HepG2 (cell line): ENCODE measurements around the gene GRB10. TPM values are rescaled to one million over a fixed set of nuclear protein-coding genes. Genes with fewer than 3 reads are reported as not detected.

ENCODE experiments used
- ATAC-seq: fragments of 200-7000 bp; cut with Tn5 transposase; 3 replicates; pipeline ENCODE4 v1.9.1; 2020; ENCODE audit warnings: mild to moderate bottlenecking, moderate library complexity
- BruUV-seq: library from RNA; stranded (reverse); fragments of 400-500 nt; replicated peaks from 2 replicates; lab custom pipeline; 2021; lab: Mats Ljungman, UMichigan
- CTCF ChIA-PET: fragments of 300-600 bp; formaldehyde crosslinking; extraction: SDS; loops from one replicate; lab custom pipeline; 2021; ENCODE audit warnings: low total read pairs, inconsistent platforms, low intra/inter-chr PET ratio; lab: Yijun Ruan, JAX
- POLR2A ChIA-PET: fragments of 350-600 bp; sonication (Branson Sonifier 250); formaldehyde crosslinking; loops from one replicate; lab custom pipeline; 2020; ENCODE audit warnings: antibody characterized with exemption, inconsistent platforms; lab: Yijun Ruan, JAX
- DNase-seq: peaks from one replicate; pipeline ENCODE4 v3.0.0-alpha.2; 2015; ENCODE audit warnings: low spot score
- FAIRE-seq: peaks from 3 replicates; lab custom pipeline; 2011; peaks lifted over from hg19 to GRCh38; lab: Jason Lieb, UNC
- H2AFZ ChIP-seq: one replicate; pipeline ENCODE4 v1.6.1; 2011; ENCODE audit warnings: low read length, inconsistent platforms
- H3K27ac ChIP-seq: fragments of 300-600 bp; 3 replicates; pipeline ENCODE4 v1.8.0; 2011; ENCODE audit warnings: mixed run types, mild to moderate bottlenecking, mixed read lengths, low read length, inconsistent platforms; ENCODE audit not compliant: insufficient read depth; ENCODE audit errors: extremely low read length
- H3K27me3 ChIP-seq, 2 experiments: fragments of 200-600 bp in 1 of 2; 2 replicates in 1 of 2; 3 replicates in 1 of 2; pipeline versions ENCODE4 v1.6.0 to v1.8.0; 2011; ENCODE audit warnings: low read length in 2 of 2, mild to moderate bottlenecking in 2 of 2, moderate library complexity in 2 of 2, inconsistent platforms in 1 of 2; ENCODE audit not compliant: insufficient read depth in 2 of 2, control insufficient read depth in 1 of 2
- H3K36me3 ChIP-seq, 2 experiments: fragments of 200-600 bp in 1 of 2; replicated peaks in 1 of 2; 2 replicates in 1 of 2; 3 replicates in 1 of 2; pipeline versions ENCODE4 v1.5.1 to v1.8.0; 2011; ENCODE audit warnings: low read length in 2 of 2, inconsistent platforms in 1 of 2; ENCODE audit not compliant: insufficient read depth in 2 of 2, control insufficient read depth in 1 of 2
- H3K4me1 ChIP-seq: 2 replicates; pipeline ENCODE4 v1.5.1; 2012; ENCODE audit warnings: low read length, inconsistent platforms; ENCODE audit not compliant: insufficient read depth
- H3K4me2 ChIP-seq: 2 replicates; pipeline ENCODE4 v1.6.0; 2011; ENCODE audit warnings: low read depth, low read length, inconsistent platforms
- H3K4me3 ChIP-seq, 3 experiments: fragments of 200-600 bp in 1 of 3; sonication (generic), shearing (Covaris generic) in 1 of 3; replicated peaks in 1 of 3; 2 replicates each; pipeline ENCODE4 v1.5.1; 2011 to 2016; ENCODE audit warnings: low read length in 3 of 3, inconsistent platforms in 2 of 3, low read depth in 2 of 3, mild to moderate bottlenecking in 2 of 3, control low read depth in 1 of 3, mixed read lengths in 1 of 3; ENCODE audit not compliant: insufficient read depth in 1 of 3
- H3K79me2 ChIP-seq: one replicate; pipeline ENCODE4 v1.6.1; 2011; ENCODE audit warnings: low read length, inconsistent platforms; ENCODE audit not compliant: insufficient read depth
- H3K9ac ChIP-seq: 2 replicates; pipeline ENCODE4 v1.6.0; 2011; ENCODE audit warnings: mild to moderate bottlenecking, low read depth, low read length, inconsistent platforms; ENCODE audit not compliant: insufficient read depth
- H3K9me3 ChIP-seq: 2 replicates; pipeline ENCODE4 v1.5.1; 2012; ENCODE audit warnings: mild to moderate bottlenecking, low read length
- H4K20me1 ChIP-seq: 2 replicates; pipeline ENCODE4 v1.6.0; 2011; ENCODE audit warnings: inconsistent platforms, mild to moderate bottlenecking, low read length, moderate library complexity; ENCODE audit not compliant: insufficient read depth
- ARNTL ChIP-seq: sonication (generic); formaldehyde crosslinking; IDR thresholded peaks from 2 replicates; pipeline ENCODE4 v1.4.0; 2020; ENCODE audit warnings: mild to moderate bottlenecking, missing genetic modification reagents
- ATF7-NPFF ChIP-seq: sonication (generic); formaldehyde crosslinking; IDR thresholded peaks from 2 replicates; pipeline ENCODE4 v1.8.1; 2023; ENCODE audit warnings: mild to moderate bottlenecking, low read depth, missing genetic modification reagents, moderate library complexity
- CHD4 ChIP-seq: fragments of 200-600 bp; sonication (generic); IDR thresholded peaks from 2 replicates; pipeline ENCODE4 v1.7.0; 2017; ENCODE audit warnings: mild to moderate bottlenecking, low read length, borderline replicate concordance
- GATAD1 ChIP-seq: IDR thresholded peaks from 2 replicates; pipeline ENCODE4 v1.6.1; 2016; ENCODE audit warnings: missing genetic modification reagents, missing compliant biosample characterization
- MAFK ChIP-seq, 2 experiments: IDR thresholded peaks in 1 of 2; conservative IDR thresholded peaks in 1 of 2; 2 replicates each; pipeline ENCODE4 v1.6.1; 2011; ENCODE audit warnings: improper control_type of control experiment in 2 of 2, low read length in 2 of 2
- PHF8 ChIP-seq: sonication (generic); formaldehyde crosslinking; IDR thresholded peaks from 2 replicates; pipeline ENCODE4 v1.5.0; 2020; ENCODE audit warnings: missing genetic modification reagents
- STAG1 ChIP-seq: sonication (generic); formaldehyde crosslinking; IDR thresholded peaks from 2 replicates; pipeline ENCODE4 v1.4.0; 2020; ENCODE audit warnings: missing genetic modification reagents
- ZBTB7A ChIP-seq: sonication (generic); formaldehyde crosslinking; IDR thresholded peaks from 2 replicates; pipeline ENCODE4 v1.8.0; 2022; ENCODE audit warnings: mild to moderate bottlenecking, missing genetic modification reagents
- ZFP37 ChIP-seq: sonication (generic); formaldehyde crosslinking; IDR thresholded peaks from 2 replicates; pipeline ENCODE4 v1.4.0; 2020; ENCODE audit warnings: missing genetic modification reagents, borderline replicate concordance
- ZNF143 ChIP-seq: sonication (generic); formaldehyde crosslinking; IDR thresholded peaks from 2 replicates; pipeline ENCODE4 v1.4.0; 2020; ENCODE audit warnings: missing genetic modification reagents
- ZZZ3 ChIP-seq: sonication (generic); formaldehyde crosslinking; IDR thresholded peaks from 2 replicates; pipeline ENCODE4 v1.4.0; 2020; ENCODE audit warnings: missing genetic modification reagents, mild to moderate bottlenecking, borderline replicate concordance
- WGBS: methylation state at CpG from one replicate; pipeline ENCODE4 v1.1.6; 2017; ENCODE audit warnings: low lambda C conversion rate; 5-methylcytosine and 5-hydroxymethylcytosine counted together
- in situ Hi-C: cut with HindIII; loops from 2 replicates; pipeline ENCODE4 v1.10.0; 2017; ENCODE audit warnings: low pct_unique_long_range_greater_than_20kb; ENCODE audit not compliant: extremely low pct_ligation_motif_present
- intact Hi-C: fragments of 100-400 bp; cut with micrococcal nuclease; formaldehyde crosslinking; loops from one replicate; pipeline ENCODE4 v1.10.0; 2022; ENCODE audit not compliant: unreplicated experiment
- polyA plus RNA-seq, 8 experiments: library from polyadenylated mRNA; depleted of rRNA in 3 of 8; stranded (reverse) in 7 of 8; unstranded in 1 of 8; fragments of >200 nt; fragmentation: Illumina TruSeq in 4 of 8; extraction: Trizol in 4 of 8; gene quantifications; 2 replicates each; pipeline versions ENCODE4 v1.2.1 to v1.2.3, GENCODE V29; 2011 to 2016; ENCODE audit warnings: low read depth in 4 of 8, missing spikeins in 1 of 8, mixed read lengths in 1 of 8; ENCODE audit not compliant: insufficient read depth in 1 of 8
- total RNA-seq, 5 experiments: library from RNA; depleted of rRNA; stranded (reverse); fragments of >200 nt; fragmentation: Illumina TruSeq; extraction: Trizol; gene quantifications; 2 replicates each; pipeline ENCODE4 v1.2.3, GENCODE V29; 2016; ENCODE audit warnings: low read depth in 1 of 5
- TF ChIP-seq, protein P1 (sequence below), 2 experiments: fragments of 450-650 bp in 1 of 2; sonication (generic) in 1 of 2; formaldehyde crosslinking; IDR thresholded peaks; 2 replicates each; pipeline versions ENCODE4 v1.5.0 to v1.8.0; 2020 to 2022; ENCODE audit warnings: mild to moderate bottlenecking in 1 of 2, missing genetic modification reagents in 1 of 2
- TF ChIP-seq, protein P2 (sequence below): sonication (generic); formaldehyde crosslinking; IDR thresholded peaks from 2 replicates; pipeline ENCODE4 v1.8.0; 2022; ENCODE audit warnings: mild to moderate bottlenecking, missing genetic modification reagents; ENCODE audit not compliant: insufficient replicate concordance
- TF ChIP-seq, protein P3 (sequence below): sonication (generic); formaldehyde crosslinking; IDR thresholded peaks from 2 replicates; pipeline ENCODE4 v1.8.1; 2023; ENCODE audit warnings: missing genetic modification reagents, inconsistent platforms, borderline replicate concordance
- TF ChIP-seq, protein P4 (sequence below): sonication (generic); formaldehyde crosslinking; IDR thresholded peaks from 2 replicates; pipeline ENCODE4 v1.5.0; 2020; ENCODE audit warnings: missing genetic modification reagents, mild to moderate bottlenecking, borderline replicate concordance
- TF ChIP-seq, protein P5 (sequence below): sonication (generic); formaldehyde crosslinking; IDR thresholded peaks from 2 replicates; pipeline ENCODE4 v1.5.0; 2020; ENCODE audit warnings: mild to moderate bottlenecking, low read depth, missing genetic modification reagents, borderline replicate concordance
- TF ChIP-seq, protein P6 (sequence below): sonication (generic); formaldehyde crosslinking; IDR thresholded peaks from 2 replicates; pipeline ENCODE4 v1.4.0; 2020; ENCODE audit warnings: mild to moderate bottlenecking, low read depth, missing genetic modification reagents

GRB10 gene
- total and polyA plus RNA-seq, 2 of the 13 experiments (the other 11 are each of a cell fraction or from before 2014, with no cell fraction given), result 4.0 to 6.8 TPM

DNA sequence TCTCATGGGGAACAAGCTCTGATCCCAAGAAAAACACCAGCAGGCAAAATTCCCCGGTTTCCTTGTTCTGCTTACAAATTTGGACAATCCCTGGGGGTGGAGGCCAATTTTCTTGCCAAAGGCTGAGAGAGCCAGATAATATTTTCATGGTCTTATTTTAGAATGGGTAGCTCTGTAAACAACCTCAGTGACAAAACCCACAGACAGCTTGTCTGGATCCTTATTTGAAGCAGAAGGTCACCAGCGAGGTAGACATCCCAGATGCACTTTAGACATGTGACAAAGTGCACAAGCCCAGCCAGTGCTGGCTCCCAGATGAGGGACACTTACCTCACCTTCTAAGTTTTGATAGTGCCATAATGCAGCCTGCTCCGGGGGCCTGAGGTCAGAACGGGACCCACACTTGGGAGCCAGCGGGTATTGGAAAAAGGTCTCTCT, 114.9 kb downstream of the GRB10 start:
- BruUV-seq, result no TSS peak
- no peaks in the 10 kb centered on the region for H4K20me1 ChIP-seq
- H3K4me3 ChIP-seq, result no peak overlapping the region
- no peaks in the 10 kb centered on the region for H3K27me3 ChIP-seq
- no peak overlapping the region for H3K4me2 ChIP-seq
- in situ Hi-C loops (loop anchor here (10.0 kb wide), 1 partner anchor 463 kb away; no protein-coding TSS in a partner anchor), intact Hi-C loops (no loop called here)
- no peaks in the 10 kb centered on the region for H3K79me2 ChIP-seq
- TF ChIP-seq ATF7-NPFF (CRISPR knock-in tag) (no peak), STAG1 (CRISPR knock-in tag) (no peak), CHD4 (no peak), PHF8 (CRISPR knock-in tag) (no peak), GATAD1 (no peak), ZZZ3 (CRISPR knock-in tag) (no peak), MAFK (conservative IDR thresholded peaks at IDR 0.05 in 1 of 2, IDR thresholded peaks at IDR 0.05 in 1 of 2; ENCODE audit: low read length in 2 of 2) (no peak), ZFP37 (CRISPR knock-in tag) (no peak), ARNTL (CRISPR knock-in tag) (no peak), ZNF143 (CRISPR knock-in tag) (no peak), ZBTB7A (CRISPR knock-in tag) (no peak)
- TF ChIP-seq, protein P1, sequence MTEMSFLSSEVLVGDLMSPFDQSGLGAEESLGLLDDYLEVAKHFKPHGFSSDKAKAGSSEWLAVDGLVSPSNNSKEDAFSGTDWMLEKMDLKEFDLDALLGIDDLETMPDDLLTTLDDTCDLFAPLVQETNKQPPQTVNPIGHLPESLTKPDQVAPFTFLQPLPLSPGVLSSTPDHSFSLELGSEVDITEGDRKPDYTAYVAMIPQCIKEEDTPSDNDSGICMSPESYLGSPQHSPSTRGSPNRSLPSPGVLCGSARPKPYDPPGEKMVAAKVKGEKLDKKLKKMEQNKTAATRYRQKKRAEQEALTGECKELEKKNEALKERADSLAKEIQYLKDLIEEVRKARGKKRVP (CRISPR knock-in tag; IDR thresholded peaks at IDR 0.05), result no peak
- TF ChIP-seq, protein P2, sequence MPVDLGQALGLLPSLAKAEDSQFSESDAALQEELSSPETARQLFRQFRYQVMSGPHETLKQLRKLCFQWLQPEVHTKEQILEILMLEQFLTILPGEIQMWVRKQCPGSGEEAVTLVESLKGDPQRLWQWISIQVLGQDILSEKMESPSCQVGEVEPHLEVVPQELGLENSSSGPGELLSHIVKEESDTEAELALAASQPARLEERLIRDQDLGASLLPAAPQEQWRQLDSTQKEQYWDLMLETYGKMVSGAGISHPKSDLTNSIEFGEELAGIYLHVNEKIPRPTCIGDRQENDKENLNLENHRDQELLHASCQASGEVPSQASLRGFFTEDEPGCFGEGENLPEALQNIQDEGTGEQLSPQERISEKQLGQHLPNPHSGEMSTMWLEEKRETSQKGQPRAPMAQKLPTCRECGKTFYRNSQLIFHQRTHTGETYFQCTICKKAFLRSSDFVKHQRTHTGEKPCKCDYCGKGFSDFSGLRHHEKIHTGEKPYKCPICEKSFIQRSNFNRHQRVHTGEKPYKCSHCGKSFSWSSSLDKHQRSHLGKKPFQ (CRISPR knock-in tag), result no peak
- TF ChIP-seq, protein P3, sequence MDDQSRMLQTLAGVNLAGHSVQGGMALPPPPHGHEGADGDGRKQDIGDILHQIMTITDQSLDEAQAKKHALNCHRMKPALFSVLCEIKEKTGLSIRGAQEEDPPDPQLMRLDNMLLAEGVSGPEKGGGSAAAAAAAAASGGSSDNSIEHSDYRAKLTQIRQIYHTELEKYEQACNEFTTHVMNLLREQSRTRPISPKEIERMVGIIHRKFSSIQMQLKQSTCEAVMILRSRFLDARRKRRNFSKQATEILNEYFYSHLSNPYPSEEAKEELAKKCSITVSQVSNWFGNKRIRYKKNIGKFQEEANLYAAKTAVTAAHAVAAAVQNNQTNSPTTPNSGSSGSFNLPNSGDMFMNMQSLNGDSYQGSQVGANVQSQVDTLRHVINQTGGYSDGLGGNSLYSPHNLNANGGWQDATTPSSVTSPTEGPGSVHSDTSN (CRISPR knock-in tag), result no peak
- TF ChIP-seq, protein P4, sequence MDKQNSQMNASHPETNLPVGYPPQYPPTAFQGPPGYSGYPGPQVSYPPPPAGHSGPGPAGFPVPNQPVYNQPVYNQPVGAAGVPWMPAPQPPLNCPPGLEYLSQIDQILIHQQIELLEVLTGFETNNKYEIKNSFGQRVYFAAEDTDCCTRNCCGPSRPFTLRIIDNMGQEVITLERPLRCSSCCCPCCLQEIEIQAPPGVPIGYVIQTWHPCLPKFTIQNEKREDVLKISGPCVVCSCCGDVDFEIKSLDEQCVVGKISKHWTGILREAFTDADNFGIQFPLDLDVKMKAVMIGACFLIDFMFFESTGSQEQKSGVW (CRISPR knock-in tag), result no peak
- TF ChIP-seq, protein P5, sequence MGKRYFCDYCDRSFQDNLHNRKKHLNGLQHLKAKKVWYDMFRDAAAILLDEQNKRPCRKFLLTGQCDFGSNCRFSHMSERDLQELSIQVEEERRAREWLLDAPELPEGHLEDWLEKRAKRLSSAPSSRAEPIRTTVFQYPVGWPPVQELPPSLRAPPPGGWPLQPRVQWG (CRISPR knock-in tag), result no peak
- TF ChIP-seq, protein P6, sequence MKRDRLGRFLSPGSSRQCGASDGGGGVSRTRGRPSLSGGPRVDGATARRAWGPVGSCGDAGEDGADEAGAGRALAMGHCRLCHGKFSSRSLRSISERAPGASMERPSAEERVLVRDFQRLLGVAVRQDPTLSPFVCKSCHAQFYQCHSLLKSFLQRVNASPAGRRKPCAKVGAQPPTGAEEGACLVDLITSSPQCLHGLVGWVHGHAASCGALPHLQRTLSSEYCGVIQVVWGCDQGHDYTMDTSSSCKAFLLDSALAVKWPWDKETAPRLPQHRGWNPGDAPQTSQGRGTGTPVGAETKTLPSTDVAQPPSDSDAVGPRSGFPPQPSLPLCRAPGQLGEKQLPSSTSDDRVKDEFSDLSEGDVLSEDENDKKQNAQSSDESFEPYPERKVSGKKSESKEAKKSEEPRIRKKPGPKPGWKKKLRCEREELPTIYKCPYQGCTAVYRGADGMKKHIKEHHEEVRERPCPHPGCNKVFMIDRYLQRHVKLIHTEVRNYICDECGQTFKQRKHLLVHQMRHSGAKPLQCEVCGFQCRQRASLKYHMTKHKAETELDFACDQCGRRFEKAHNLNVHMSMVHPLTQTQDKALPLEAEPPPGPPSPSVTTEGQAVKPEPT, result no peak
- ATAC-seq (no peak), FAIRE-seq (no peak), DNase-seq (no peak)
- 45% methylated on average over 4 of the region's 5 CpGs for WGBS
- ChIA-PET POLR2A (no interaction called here), CTCF (no interaction called here)
- H2AFZ ChIP-seq, result no peak overlapping the region
- H3K36me3 ChIP-seq, result no peaks in the 10 kb centered on the region
- no peaks in the 10 kb centered on the region for H3K4me1 ChIP-seq
- H3K27ac ChIP-seq, result no peak overlapping the region
- no peak overlapping the region for H3K9ac ChIP-seq
- no peaks in the 10 kb centered on the region for H3K9me3 ChIP-seq
